Measurements from ENCODE around the gene MS4A10.

The MS4A10 gene

GRCh38 chr11:60831501-60832079 lies 46.5 kb downstream of the MS4A10 start:
- DNase-seq = peak; percentile 90

GRCh38 chr11:60834742-60835533 lies 49.8 kb downstream of the MS4A10 start:
- DNase-seq = no peak

GRCh38 chr11:60835534-60835846 lies 50.4 kb downstream of the MS4A10 start:
- DNase-seq = no peak

GRCh38 chr11:60836866-60837515 lies 51.9 kb downstream of the MS4A10 start:
- no peak for DNase-seq

- DNase-seq = no peak
Observed at GRCh38 chr11:60838132-60838531, 53.0 kb downstream of the MS4A10 start.

- peak; percentile 20 for DNase-seq
Observed at GRCh38 chr11:60840470-60841430, 55.6 kb downstream of the MS4A10 start.

GRCh38 chr11:60841797-60842667 lies 56.9 kb downstream of the MS4A10 start, which contains the start of gene CCDC86:
CCDC86 (plus strand) TSS chr11:60842113; CDS start chr11:60842125, 12 bp downstream.
- peak; percentile 90 for DNase-seq

- DNase-seq = no peak
Observed at GRCh38 chr11:60842668-60843600, 57.8 kb downstream of the MS4A10 start.

GRCh38 chr11:60844045-60844869 lies 59.1 kb downstream of the MS4A10 start:
- DNase-seq = no peak

GRCh38 chr11:60844870-60845221 lies 59.7 kb downstream of the MS4A10 start:
- no peak for DNase-seq

GRCh38 chr11:60845338-60845737 lies 60.2 kb downstream of the MS4A10 start:
- DNase-seq = no peak

GRCh38 chr11:60847281-60847680 lies 62.1 kb downstream of the MS4A10 start:
- DNase-seq = no peak

GRCh38 chr11:60847896-60848295 lies 62.8 kb downstream of the MS4A10 start:
- no peak for DNase-seq

GRCh38 chr11:60848714-60849151 lies 63.6 kb downstream of the MS4A10 start:
- DNase-seq = no peak

GRCh38 chr11:60849641-60850520 lies 64.7 kb downstream of the MS4A10 start:
- no peak for DNase-seq
